Activated naive CD8-positive, alpha-beta T cell treated with anti-CD3 and anti-CD28 coated beads, Interleukin-2, amount 50 U/mL, for 16 hours (primary cell): Measurements from ENCODE around the gene MSANTD1.
"Not testable (repeated sequence)": the region's sequence is repeated elsewhere in the genome, so short reads cannot be mapped to it uniquely, and the experiment has no call there.

Experiments used
- DNase-seq: peaks from one replicate; pipeline ENCODE4 v3.0.0-alpha.2; 2020; ENCODE audit warnings: low read depth, low spot score

MSANTD1 gene

GRCh38 chr4:3288571-3289094 lies 39.7 kb downstream of the MSANTD1 start:
- no peak for DNase-seq

- DNase-seq, result no peak
Observed at GRCh38 chr4:3290476-3290875, 41.5 kb downstream of the MSANTD1 start.

- no peak for DNase-seq
Observed at GRCh38 chr4:3290889-3291321, 41.9 kb downstream of the MSANTD1 start.

- DNase-seq, result no peak
Observed at GRCh38 chr4:3291411-3291968, 42.5 kb downstream of the MSANTD1 start.

- no peak for DNase-seq
Observed at GRCh38 chr4:3291969-3292570, 43.1 kb downstream of the MSANTD1 start.

- DNase-seq, result peak; percentile 76
Observed at GRCh38 chr4:3292571-3293400, 43.8 kb downstream of the MSANTD1 start, which contains the start of gene RGS12. Gene RGS12 (plus strand): TSS chr4:3293021. CDS start chr4:3316171, 23,150 bp downstream.

GRCh38 chr4:3293401-3294391 lies 44.7 kb downstream of the MSANTD1 start:
- no peak for DNase-seq

- no peak for DNase-seq
Observed at GRCh38 chr4:3294401-3295241, 45.7 kb downstream of the MSANTD1 start.

- no peak for DNase-seq
Observed at GRCh38 chr4:3295837-3296624, 47.1 kb downstream of the MSANTD1 start.

GRCh38 chr4:3296651-3297050 lies 47.7 kb downstream of the MSANTD1 start:
- DNase-seq, result no peak

GRCh38 chr4:3297066-3297859 lies 48.3 kb downstream of the MSANTD1 start:
- no peak for DNase-seq

- no peak for DNase-seq
Observed at GRCh38 chr4:3299122-3299975, 50.4 kb downstream of the MSANTD1 start.

- no peak for DNase-seq
Observed at GRCh38 chr4:3299976-3300671, 51.2 kb downstream of the MSANTD1 start.

- not testable (repeated sequence) for DNase-seq
Observed at GRCh38 chr4:3300882-3301281, 51.9 kb downstream of the MSANTD1 start.

- DNase-seq, result no peak
Observed at GRCh38 chr4:3301450-3302172, 52.7 kb downstream of the MSANTD1 start.

- DNase-seq, result peak; percentile 52
Observed at GRCh38 chr4:3302173-3302785, 53.3 kb downstream of the MSANTD1 start.
